HG03196 (cell line): ENCODE results near the gene ENG.
"Not testable (repeated sequence)": the region's sequence is repeated elsewhere in the genome, so short reads cannot be mapped to it uniquely, and the experiment has no call there.

Experiments
- ATAC-seq: cut with Tn5 transposase; IDR thresholded peaks from one replicate; pipeline ENCODE4 v1.9.1; 2021; ENCODE audit not compliant: unreplicated experiment

Gene ENG

GRCh38 chr9:127878652-127879390 lies 24.4 kb upstream of the ENG start:
- ATAC-seq, result no peak

GRCh38 chr9:127878001-127878651 lies 23.7 kb upstream of the ENG start:
- no peak for ATAC-seq

DNA sequence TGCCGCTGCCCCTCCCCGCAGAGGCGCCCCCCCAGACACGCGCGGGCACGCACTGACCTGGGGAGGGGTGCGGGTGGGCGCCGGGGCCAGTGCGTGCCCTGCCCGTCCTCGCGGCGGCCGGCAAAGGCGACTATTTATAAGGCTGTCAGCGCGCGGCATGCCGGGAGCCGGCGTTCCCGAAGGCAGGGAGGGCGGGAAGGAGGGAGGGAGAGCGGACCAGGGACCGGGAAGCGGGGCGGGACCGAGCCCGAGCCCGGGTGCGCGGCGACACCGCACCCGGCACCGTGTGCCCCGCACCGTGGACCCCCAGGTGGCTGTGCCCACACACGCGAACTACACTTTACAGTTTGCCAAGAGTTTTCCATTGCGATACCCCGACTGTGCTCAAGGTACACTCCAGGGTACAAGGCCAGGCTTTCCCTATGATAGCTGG lies 23.1 kb upstream of the ENG start, which contains the start of gene AK1:
AK1 (minus strand) TSS at position 110 of the 433 bp plus-strand sequence. CDS start 3,058 bp downstream, outside the sequence.
- ATAC-seq, result no peak

DNA sequence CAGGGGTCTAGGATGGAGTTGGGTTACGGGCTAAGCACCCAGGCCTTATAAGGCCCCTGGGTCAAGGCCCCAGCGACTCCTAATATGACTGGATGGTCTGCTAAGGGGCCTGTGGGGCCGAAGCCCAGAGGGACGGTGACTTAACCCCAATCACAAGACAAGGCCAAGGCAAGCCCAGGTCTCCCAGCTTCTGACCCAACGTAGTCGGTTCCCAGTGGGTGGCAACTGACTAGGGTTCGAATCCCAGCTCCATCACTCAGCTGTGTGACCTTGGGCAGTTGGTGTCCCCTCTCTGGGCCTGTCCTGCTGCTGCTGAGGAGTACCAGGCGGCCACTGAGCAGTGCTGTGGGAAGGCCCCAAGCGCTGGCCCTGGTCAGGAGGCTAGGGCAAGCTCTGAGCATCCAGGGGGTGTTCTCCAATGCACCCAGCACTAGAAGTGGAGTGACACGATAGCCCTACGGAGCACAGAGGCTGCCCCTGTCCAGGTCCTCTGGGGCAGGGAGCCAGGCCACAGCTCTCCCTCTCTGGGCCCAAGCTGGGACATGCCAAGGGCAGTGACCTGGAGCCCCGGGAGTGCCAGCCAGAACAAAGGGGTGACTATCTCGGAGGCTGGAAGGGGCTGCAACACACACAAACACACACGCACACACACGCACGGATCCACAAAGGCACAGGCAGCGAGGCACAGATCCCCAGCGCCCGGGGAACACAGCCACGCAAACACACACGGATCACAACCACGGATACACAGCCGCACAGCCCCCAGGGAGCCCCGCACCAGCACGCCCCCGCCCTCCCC lies 22.5 kb upstream of the ENG start:
- ATAC-seq, result no peak

- no peak for ATAC-seq
These were observed 21.7 kb upstream of the ENG start for GRCh38 chr9:127876026-127876763.

DNA sequence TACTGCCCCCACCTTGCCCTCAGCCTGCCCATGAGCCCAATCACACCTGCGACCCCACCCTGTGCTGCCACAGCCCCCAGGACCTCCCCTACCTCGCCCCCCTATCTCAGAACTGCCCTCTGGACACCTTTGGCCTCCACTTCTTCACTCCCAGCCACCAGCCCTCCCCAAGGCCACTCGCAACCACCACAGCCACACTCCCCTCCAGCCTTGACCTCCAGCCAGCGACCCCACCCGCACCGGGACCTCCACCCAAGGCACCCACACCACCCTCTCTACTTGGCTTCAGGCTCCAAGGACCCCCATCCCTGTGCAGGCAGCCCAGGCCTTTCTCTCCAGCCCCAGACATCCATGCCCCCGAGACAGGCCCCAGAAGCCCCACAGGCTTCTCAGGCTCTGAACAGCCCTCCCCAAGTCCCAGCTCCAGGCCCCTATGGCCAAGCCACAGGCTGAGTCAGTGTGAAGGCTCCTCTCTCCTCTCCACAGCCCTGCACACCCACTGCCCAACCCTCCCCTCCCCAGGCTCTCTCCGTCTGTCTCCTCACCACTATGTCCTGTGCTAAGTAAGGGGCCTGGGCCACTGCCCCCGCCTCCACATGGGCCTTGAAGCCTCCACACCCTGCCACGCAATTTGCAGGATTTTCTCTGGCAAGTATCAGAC lies 21.0 kb upstream of the ENG start:
- ATAC-seq, result no peak

DNA sequence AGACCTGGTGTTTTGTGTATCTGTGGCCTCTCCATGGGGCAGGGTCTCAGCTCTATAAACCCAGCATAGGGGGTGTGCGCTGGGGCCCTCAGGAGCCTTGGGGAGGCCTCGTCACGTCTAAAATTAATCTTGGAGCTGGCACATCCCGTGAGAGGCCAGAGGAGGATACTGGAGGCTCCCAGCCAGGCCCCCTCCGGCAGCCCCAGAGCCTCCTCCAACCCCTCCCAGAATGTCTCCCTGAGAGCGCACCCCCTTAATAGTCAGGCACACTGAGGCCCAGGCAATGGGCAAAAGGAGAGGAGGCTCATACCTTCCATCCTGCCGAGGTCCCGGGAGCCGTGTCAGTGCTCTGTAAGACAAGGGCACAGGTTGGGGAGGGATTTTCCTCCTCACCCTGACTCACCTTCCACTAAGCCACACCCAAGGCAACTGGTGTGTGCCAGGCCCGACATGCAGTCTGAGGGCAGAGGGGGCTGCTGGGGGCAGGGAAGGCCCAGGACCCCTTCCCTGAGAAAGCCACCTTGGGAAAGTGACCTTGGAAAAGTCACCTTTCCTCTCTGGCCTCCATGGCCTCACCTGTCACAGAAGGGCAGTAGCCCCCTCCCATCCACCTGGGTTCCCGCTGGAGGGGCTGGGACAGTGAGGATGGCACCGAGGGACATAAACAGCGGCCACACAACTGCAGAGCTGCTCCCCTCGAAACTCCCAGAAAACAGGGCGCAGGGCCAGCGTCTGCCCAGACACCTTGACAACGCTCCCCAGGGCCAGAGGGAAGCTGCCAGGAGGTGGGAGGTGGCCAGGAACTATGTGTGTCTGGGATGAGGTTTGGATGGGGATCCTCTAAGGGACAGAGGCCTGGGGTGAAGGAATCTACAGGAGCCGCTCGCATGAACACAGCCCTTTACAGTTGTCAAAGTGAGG lies 20.1 kb upstream of the ENG start:
- ATAC-seq, result no peak

DNA sequence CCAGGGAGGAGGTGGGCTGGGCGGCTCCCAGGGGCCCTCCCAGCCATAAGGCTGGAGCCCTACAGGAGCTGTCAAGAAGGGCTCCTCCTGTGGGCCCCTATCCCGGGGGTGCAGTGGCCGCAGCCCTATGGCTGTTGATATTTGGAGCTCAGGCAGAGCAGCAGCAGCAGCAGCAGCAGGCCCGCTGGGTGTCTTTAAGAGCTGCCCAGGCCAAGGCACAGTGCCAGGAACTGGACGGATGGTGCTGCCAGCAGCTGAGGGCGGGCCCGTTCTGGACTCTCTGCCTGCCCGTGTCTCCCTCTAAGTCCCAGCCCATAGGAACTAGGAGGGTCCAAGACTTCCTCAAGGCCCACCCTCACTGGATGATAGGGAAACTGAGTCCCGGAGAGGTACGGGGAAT lies 19.4 kb upstream of the ENG start:
- no peak for ATAC-seq

GRCh38 chr9:127873223-127873691 lies 18.8 kb upstream of the ENG start:
- ATAC-seq, result no peak

GRCh38 chr9:127872369-127873222 lies 18.1 kb upstream of the ENG start:
- ATAC-seq, result no peak

DNA sequence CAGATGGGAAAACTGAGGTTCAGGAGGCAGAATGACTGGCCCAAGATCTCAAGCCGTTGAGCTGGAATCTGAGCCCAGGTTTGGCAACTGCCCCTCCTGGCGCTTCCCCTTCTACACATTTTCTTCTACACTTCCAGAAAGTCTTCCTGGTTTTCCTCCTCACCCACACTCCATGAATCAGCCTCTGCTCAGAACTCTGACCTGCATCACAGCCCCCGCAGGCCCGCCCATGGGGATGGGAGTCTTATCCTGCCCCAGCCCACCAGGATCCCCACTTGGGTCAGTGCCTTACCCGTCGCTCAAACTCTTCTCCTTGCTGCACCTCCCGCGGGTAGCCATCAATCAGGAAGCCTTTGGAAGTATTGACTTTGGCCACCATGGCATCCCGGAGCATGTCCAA lies 17.1 kb upstream of the ENG start:
- no peak for ATAC-seq

GRCh38 chr9:127870887-127871286 lies 16.4 kb upstream of the ENG start:
- no peak for ATAC-seq

DNA sequence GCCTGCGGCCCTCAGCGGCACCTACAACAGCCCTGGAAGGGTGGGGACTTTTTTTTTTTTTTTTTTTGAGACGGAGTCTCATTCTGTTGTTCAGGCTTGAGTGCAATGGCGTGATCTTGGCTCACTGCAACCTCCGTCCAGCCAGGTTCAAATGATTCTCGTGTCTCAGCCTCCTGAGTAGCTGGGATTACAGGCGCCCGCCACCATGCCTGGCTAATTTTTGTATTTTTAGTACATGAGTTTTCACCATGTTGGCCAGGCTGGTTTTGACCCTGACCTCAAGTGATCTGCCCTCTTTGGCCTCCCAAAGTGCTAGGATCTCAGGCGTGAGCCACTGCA lies 15.7 kb upstream of the ENG start:
- ATAC-seq, result not testable (repeated sequence)

- ATAC-seq, result no peak
These were observed 15.1 kb upstream of the ENG start for GRCh38 chr9:127869310-127870152.

DNA sequence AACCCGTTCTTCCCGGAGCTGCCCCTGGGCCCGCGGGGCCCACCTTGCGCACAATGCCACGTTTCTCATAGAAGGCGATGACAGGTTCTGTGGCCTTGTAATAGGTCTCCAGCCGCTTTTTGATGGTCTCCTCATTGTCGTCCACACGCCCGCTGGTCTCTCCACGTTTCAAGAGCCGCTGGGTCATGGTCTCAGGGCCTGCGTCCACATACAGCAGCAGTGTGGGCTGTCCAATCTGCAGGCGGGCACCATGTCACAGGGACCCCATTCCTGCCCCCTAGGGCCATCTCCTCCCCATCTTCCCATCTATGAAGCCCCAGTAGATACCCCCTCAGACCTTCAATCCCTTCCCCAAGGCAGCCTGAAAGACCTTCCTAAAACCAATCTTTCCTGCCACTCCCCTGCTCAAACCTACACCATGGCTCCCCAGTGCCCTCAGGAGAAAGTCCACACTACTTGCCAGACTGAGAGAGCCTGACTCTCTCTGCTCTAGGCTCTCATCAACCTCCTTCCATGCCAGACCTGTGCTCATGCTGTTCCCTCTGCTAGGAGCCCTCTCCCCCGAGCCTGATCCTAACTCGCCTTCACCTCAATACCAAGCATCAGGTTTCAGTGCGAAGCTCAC lies 13.9 kb upstream of the ENG start:
- no peak for ATAC-seq

GRCh38 chr9:127867356-127868277 lies 13.2 kb upstream of the ENG start:
- no peak for ATAC-seq
